HEK293 (cell line): ENCODE measurements around the gene CDK6.
A peak's percentile ranks its signal among the peaks of the same experiment; 100 is the strongest.

ENCODE experiments used
- GLI2 ChIP-seq: fragments of 450-650 bp; formaldehyde crosslinking; IDR thresholded peaks from 2 replicates; pipeline ENCODE4; 2017; ENCODE audit warnings: missing biosample characterization, missing genetic modification characterization, low read depth, borderline replicate concordance
- KLF10 ChIP-seq: fragments of 450-650 bp; IDR thresholded peaks from 2 replicates; pipeline ENCODE4 v1.5.1; 2018; ENCODE audit warnings: missing biosample characterization, mild to moderate bottlenecking, missing genetic modification characterization
- MEIS1 ChIP-seq: sonication (generic); formaldehyde crosslinking; IDR thresholded peaks from 2 replicates; pipeline ENCODE4 v1.8.1; 2022; ENCODE audit warnings: missing genetic modification reagents, mild to moderate bottlenecking, borderline replicate concordance
- OSR2 ChIP-seq: fragments of 450-650 bp; formaldehyde crosslinking; IDR thresholded peaks from 2 replicates; pipeline ENCODE4 v1.5.1; 2016; ENCODE audit warnings: missing biosample characterization, missing genetic modification characterization
- SCRT2 ChIP-seq: fragments of 450-650 bp; formaldehyde crosslinking; IDR thresholded peaks from 2 replicates; pipeline ENCODE4 v1.5.1; 2016; ENCODE audit warnings: missing biosample characterization, missing genetic modification characterization
- TRIM28 ChIP-seq: IDR thresholded peaks from 2 replicates; pipeline ENCODE4 v1.6.1; 2011; ENCODE audit warnings: low read length, control low read depth, borderline replicate concordance
- ZBTB20 ChIP-seq: fragments of 450-650 bp; formaldehyde crosslinking; IDR thresholded peaks from 2 replicates; pipeline ENCODE4 v1.5.1; 2016; ENCODE audit warnings: missing biosample characterization, missing genetic modification characterization
- ZFP41 ChIP-seq: fragments of 450-650 bp; formaldehyde crosslinking; IDR thresholded peaks from 2 replicates; pipeline ENCODE4 v1.5.1; 2016; ENCODE audit warnings: missing biosample characterization, missing genetic modification characterization, borderline replicate concordance
- ZIC2 ChIP-seq: fragments of 450-650 bp; formaldehyde crosslinking; IDR thresholded peaks from 2 replicates; pipeline ENCODE4 v1.5.1; 2016; ENCODE audit warnings: missing biosample characterization, missing genetic modification characterization
- ZNF133 ChIP-seq: fragments of 450-650 bp; formaldehyde crosslinking; IDR thresholded peaks from 2 replicates; pipeline ENCODE4 v1.5.1; 2016; ENCODE audit warnings: missing biosample characterization, missing genetic modification characterization
- ZNF211 ChIP-seq: fragments of 450-650 bp; formaldehyde crosslinking; IDR thresholded peaks from 2 replicates; pipeline ENCODE4 v1.5.1; 2016; ENCODE audit warnings: low read depth, missing biosample characterization, missing genetic modification characterization
- ZNF214 ChIP-seq: fragments of 450-650 bp; formaldehyde crosslinking; IDR thresholded peaks from 2 replicates; pipeline ENCODE4 v1.5.1; 2017; ENCODE audit warnings: missing biosample characterization, mild to moderate bottlenecking, missing genetic modification characterization, borderline replicate concordance
- ZNF221 ChIP-seq: fragments of 450-650 bp; formaldehyde crosslinking; IDR thresholded peaks from 2 replicates; pipeline ENCODE4 v1.5.1; 2017; ENCODE audit warnings: missing biosample characterization, missing genetic modification characterization, borderline replicate concordance
- ZNF335 ChIP-seq: fragments of 450-650 bp; formaldehyde crosslinking; conservative IDR thresholded peaks from 2 replicates; pipeline ENCODE4 v1.5.1; 2016; ENCODE audit warnings: missing biosample characterization, missing genetic modification characterization
- ZNF398 ChIP-seq: fragments of 450-650 bp; formaldehyde crosslinking; IDR thresholded peaks from 2 replicates; pipeline ENCODE4 v1.5.1; 2017; ENCODE audit warnings: missing biosample characterization, missing genetic modification characterization
- ZNF426 ChIP-seq: fragments of 450-650 bp; formaldehyde crosslinking; IDR thresholded peaks from 2 replicates; pipeline ENCODE4 v1.5.1; 2017; ENCODE audit warnings: missing biosample characterization, missing genetic modification characterization, mild to moderate bottlenecking, inconsistent platforms, moderate library complexity
- ZNF501 ChIP-seq: fragments of 450-650 bp; formaldehyde crosslinking; IDR thresholded peaks from 2 replicates; pipeline ENCODE4 v1.5.1; 2016; ENCODE audit warnings: missing biosample characterization, missing genetic modification characterization
- ZNF510 ChIP-seq: fragments of 450-650 bp; formaldehyde crosslinking; IDR thresholded peaks from 2 replicates; pipeline ENCODE4 v1.5.1; 2018; ENCODE audit warnings: mild to moderate bottlenecking, missing genetic modification characterization, missing biosample characterization; ENCODE audit not compliant: insufficient replicate concordance
- ZNF521 ChIP-seq: fragments of 450-650 bp; formaldehyde crosslinking; IDR thresholded peaks from 2 replicates; pipeline ENCODE4 v1.5.1; 2017; ENCODE audit warnings: missing biosample characterization, mild to moderate bottlenecking, missing genetic modification characterization
- ZNF530 ChIP-seq: fragments of 450-650 bp; formaldehyde crosslinking; IDR thresholded peaks from 2 replicates; pipeline ENCODE4 v1.5.1; 2016; ENCODE audit warnings: low read depth, missing biosample characterization, missing genetic modification characterization
- ZNF677 ChIP-seq: fragments of 450-650 bp; IDR thresholded peaks from 2 replicates; pipeline ENCODE4 v1.5.0; 2018; ENCODE audit warnings: missing biosample characterization, mild to moderate bottlenecking, missing genetic modification characterization, moderate library complexity
- ZNF707 ChIP-seq: fragments of 450-650 bp; formaldehyde crosslinking; IDR thresholded peaks from 2 replicates; pipeline ENCODE4 v1.5.1; 2016; ENCODE audit warnings: missing biosample characterization, missing genetic modification characterization
- ZNF777 ChIP-seq: fragments of 450-650 bp; formaldehyde crosslinking; IDR thresholded peaks from 2 replicates; pipeline ENCODE4 v1.5.1; 2017; ENCODE audit warnings: missing biosample characterization, missing genetic modification characterization, borderline replicate concordance
- ZSCAN16 ChIP-seq: fragments of 450-650 bp; formaldehyde crosslinking; IDR thresholded peaks from 2 replicates; pipeline ENCODE4 v1.5.1; 2016; ENCODE audit warnings: missing biosample characterization, missing genetic modification characterization
- TF ChIP-seq, protein P1 (sequence below): fragments of 450-650 bp; formaldehyde crosslinking; IDR thresholded peaks from 2 replicates; pipeline ENCODE4 v1.5.1; 2016; ENCODE audit warnings: missing biosample characterization, missing genetic modification characterization, borderline replicate concordance
- TF ChIP-seq, protein P2 (sequence below): fragments of 450-650 bp; formaldehyde crosslinking; IDR thresholded peaks from 2 replicates; pipeline ENCODE4 v1.5.1; 2016; ENCODE audit warnings: missing biosample characterization, missing genetic modification characterization, low read depth
- TF ChIP-seq, protein P3 (sequence below): fragments of 450-650 bp; formaldehyde crosslinking; IDR thresholded peaks from 2 replicates; pipeline ENCODE4 v1.5.1; 2016; ENCODE audit warnings: missing biosample characterization, missing genetic modification characterization
- TF ChIP-seq, protein P4 (sequence below): fragments of 450-650 bp; formaldehyde crosslinking; IDR thresholded peaks from 2 replicates; pipeline ENCODE4 v1.5.1; 2017; ENCODE audit warnings: missing biosample characterization, missing genetic modification characterization

The CDK6 gene

GRCh38 chr7:92833024-92833765 is 3.2 kb downstream of the CDK6 start (continued):
- TF ChIP-seq, protein P1, sequence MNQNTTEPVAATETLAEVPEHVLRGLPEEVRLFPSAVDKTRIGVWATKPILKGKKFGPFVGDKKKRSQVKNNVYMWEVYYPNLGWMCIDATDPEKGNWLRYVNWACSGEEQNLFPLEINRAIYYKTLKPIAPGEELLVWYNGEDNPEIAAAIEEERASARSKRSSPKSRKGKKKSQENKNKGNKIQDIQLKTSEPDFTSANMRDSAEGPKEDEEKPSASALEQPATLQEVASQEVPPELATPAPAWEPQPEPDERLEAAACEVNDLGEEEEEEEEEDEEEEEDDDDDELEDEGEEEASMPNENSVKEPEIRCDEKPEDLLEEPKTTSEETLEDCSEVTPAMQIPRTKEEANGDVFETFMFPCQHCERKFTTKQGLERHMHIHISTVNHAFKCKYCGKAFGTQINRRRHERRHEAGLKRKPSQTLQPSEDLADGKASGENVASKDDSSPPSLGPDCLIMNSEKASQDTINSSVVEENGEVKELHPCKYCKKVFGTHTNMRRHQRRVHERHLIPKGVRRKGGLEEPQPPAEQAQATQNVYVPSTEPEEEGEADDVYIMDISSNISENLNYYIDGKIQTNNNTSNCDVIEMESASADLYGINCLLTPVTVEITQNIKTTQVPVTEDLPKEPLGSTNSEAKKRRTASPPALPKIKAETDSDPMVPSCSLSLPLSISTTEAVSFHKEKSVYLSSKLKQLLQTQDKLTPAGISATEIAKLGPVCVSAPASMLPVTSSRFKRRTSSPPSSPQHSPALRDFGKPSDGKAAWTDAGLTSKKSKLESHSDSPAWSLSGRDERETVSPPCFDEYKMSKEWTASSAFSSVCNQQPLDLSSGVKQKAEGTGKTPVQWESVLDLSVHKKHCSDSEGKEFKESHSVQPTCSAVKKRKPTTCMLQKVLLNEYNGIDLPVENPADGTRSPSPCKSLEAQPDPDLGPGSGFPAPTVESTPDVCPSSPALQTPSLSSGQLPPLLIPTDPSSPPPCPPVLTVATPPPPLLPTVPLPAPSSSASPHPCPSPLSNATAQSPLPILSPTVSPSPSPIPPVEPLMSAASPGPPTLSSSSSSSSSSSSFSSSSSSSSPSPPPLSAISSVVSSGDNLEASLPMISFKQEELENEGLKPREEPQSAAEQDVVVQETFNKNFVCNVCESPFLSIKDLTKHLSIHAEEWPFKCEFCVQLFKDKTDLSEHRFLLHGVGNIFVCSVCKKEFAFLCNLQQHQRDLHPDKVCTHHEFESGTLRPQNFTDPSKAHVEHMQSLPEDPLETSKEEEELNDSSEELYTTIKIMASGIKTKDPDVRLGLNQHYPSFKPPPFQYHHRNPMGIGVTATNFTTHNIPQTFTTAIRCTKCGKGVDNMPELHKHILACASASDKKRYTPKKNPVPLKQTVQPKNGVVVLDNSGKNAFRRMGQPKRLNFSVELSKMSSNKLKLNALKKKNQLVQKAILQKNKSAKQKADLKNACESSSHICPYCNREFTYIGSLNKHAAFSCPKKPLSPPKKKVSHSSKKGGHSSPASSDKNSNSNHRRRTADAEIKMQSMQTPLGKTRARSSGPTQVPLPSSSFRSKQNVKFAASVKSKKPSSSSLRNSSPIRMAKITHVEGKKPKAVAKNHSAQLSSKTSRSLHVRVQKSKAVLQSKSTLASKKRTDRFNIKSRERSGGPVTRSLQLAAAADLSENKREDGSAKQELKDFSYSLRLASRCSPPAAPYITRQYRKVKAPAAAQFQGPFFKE (tag by site-specific recombination) = no peak
- TF ChIP-seq ZNF211 (tag by site-specific recombination) (no peak), ZNF398 (tag by site-specific recombination) (no peak), ZSCAN16 (tag by site-specific recombination) (no peak), ZNF530 (no peak), MEIS1 (CRISPR knock-in tag) (no peak), GLI2 (tag by site-specific recombination) (no peak), SCRT2 (tag by site-specific recombination) (peak; percentile 78), ZNF677 (no peak), ZNF777 (tag by site-specific recombination) (no peak), ZIC2 (tag by site-specific recombination) (peak; percentile 33), ZFP41 (tag by site-specific recombination) (no peak), ZNF426 (tag by site-specific recombination) (no peak), ZNF214 (tag by site-specific recombination) (no peak), ZNF501 (tag by site-specific recombination) (peak; percentile 70; the same call in 1 of the 2 replicates), OSR2 (no peak), ZNF335 (tag by site-specific recombination) (0 out of 2 replicates have a peak, but pooled peaks have one; percentile 16), TRIM28 (no peak; the same call in 1 of the 2 replicates), KLF10 (tag by site-specific recombination) (no peak), ZNF510 (tag by site-specific recombination) (no peak), ZNF521 (tag by site-specific recombination) (no peak), ZBTB20 (no peak; the same call in 1 of the 2 replicates), ZNF221 (tag by site-specific recombination) (no peak), ZNF707 (tag by site-specific recombination) (no peak), ZNF133 (no peak)
- TF ChIP-seq, protein P2, sequence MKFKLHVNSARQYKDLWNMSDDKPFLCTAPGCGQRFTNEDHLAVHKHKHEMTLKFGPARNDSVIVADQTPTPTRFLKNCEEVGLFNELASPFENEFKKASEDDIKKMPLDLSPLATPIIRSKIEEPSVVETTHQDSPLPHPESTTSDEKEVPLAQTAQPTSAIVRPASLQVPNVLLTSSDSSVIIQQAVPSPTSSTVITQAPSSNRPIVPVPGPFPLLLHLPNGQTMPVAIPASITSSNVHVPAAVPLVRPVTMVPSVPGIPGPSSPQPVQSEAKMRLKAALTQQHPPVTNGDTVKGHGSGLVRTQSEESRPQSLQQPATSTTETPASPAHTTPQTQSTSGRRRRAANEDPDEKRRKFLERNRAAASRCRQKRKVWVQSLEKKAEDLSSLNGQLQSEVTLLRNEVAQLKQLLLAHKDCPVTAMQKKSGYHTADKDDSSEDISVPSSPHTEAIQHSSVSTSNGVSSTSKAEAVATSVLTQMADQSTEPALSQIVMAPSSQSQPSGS (tag by site-specific recombination) = no peak
- TF ChIP-seq, protein P3, sequence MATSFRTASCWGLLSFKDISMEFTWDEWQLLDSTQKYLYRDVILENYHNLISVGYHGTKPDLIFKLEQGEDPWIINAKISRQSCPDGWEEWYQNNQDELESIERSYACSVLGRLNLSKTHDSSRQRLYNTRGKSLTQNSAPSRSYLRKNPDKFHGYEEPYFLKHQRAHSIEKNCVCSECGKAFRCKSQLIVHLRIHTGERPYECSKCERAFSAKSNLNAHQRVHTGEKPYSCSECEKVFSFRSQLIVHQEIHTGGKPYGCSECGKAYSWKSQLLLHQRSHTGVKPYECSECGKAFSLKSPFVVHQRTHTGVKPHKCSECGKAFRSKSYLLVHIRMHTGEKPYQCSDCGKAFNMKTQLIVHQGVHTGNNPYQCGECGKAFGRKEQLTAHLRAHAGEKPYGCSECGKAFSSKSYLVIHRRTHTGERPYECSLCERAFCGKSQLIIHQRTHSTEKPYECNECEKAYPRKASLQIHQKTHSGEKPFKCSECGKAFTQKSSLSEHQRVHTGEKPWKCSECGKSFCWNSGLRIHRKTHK = no peak
- TF ChIP-seq, protein P4, sequence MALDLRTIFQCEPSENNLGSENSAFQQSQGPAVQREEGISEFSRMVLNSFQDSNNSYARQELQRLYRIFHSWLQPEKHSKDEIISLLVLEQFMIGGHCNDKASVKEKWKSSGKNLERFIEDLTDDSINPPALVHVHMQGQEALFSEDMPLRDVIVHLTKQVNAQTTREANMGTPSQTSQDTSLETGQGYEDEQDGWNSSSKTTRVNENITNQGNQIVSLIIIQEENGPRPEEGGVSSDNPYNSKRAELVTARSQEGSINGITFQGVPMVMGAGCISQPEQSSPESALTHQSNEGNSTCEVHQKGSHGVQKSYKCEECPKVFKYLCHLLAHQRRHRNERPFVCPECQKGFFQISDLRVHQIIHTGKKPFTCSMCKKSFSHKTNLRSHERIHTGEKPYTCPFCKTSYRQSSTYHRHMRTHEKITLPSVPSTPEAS (tag by site-specific recombination) = no peak
